ENCODE results near the gene WDFY1. TPM values are rescaled to one million over a fixed set of nuclear protein-coding genes. Genes with fewer than 3 reads are reported as not detected.

Gene WDFY1
- polyA plus RNA-seq, 3 donors, result 31.7 to 59.8 (median 40.7) TPM

GRCh38 chr2:223922308-223922707 lies 22.8 kb downstream of the WDFY1 start:
- Histone ChIP-seq H4K20me1 (ENCODE audit: insufficient read depth, low read length) (peaks cover 86% of the 10 kb centered on the region), H3K9ac (ENCODE audit: insufficient read depth, low read length, poor library complexity, severe bottlenecking) (no peak overlapping the region), H3K36me3 (replicated peaks in 1 of 2; ENCODE audit: control insufficient read depth in 1 of 2, insufficient read depth in 2 of 2, low read length in 2 of 2) (no peaks in the 10 kb centered on the region), H2AFZ (ENCODE audit: insufficient read depth, low read depth, low read length, poor library complexity, severe bottlenecking) (no peak overlapping the region), H3K79me2 (ENCODE audit: insufficient read depth, low read length) (peaks cover 97% of the 10 kb centered on the region), H3K4me1 (ENCODE audit: control insufficient read depth in 1 of 2, insufficient read depth in 2 of 2, low read length in 2 of 2) (peaks cover 44 to 55% of the 10 kb centered on the region in 2 donors), H3K27ac (ENCODE audit: low read depth in 1 of 2, low read length in 2 of 2) (peak overlapping the region in 1 of 2 donors; percentile 80), H3K4me2 (replicated peaks; ENCODE audit: extremely low read depth, low read length, poor library complexity, severe bottlenecking) (no peak overlapping the region), H3K4me3 (replicated peaks in 1 of 3; ENCODE audit: low read depth in 2 of 3, low read length in 3 of 3) (no peak overlapping the region), H3K27me3 (ENCODE audit: control insufficient read depth in 2 of 2, insufficient read depth in 2 of 2, low read length in 2 of 2) (no peaks in the 10 kb centered on the region), H3K9me3 (replicated peaks in 1 of 2; ENCODE audit: control insufficient read depth in 1 of 2, insufficient read depth in 1 of 2, low read length in 2 of 2) (peaks cover 0 to 5% of the 10 kb centered on the region in 2 donors)
- TF ChIP-seq CTCF (IDR thresholded peaks at IDR 0.05), result no peak
- peak overlapping the region in 4 of 7 donors; percentile 38 to 60 (median 56) for H3K27ac Mint-ChIP-seq
- H3K36me3 Mint-ChIP-seq, result peaks cover 10 to 20% of the 10 kb centered on the region in 2 donors
- peaks cover 0 to 2% (median 1%) of the 10 kb centered on the region in 3 donors for H3K27me3 Mint-ChIP-seq (ENCODE audit: low read depth in 3 of 3)
- H3K4me1 Mint-ChIP-seq, result peaks cover 72% of the 10 kb centered on the region
- intact Hi-C loops (cut with micrococcal nuclease), result no loop called here
- peaks cover 0 to 5% (median 2%) of the 10 kb centered on the region in 7 donors for H3K9me3 Mint-ChIP-seq
- no peak for DNase-seq
- H3K4me3 Mint-ChIP-seq, result no peak overlapping the region
- WGBS (ENCODE audit: insufficient coverage), result 90% methylated on average over 2 of the region's 3 CpGs

DNA sequence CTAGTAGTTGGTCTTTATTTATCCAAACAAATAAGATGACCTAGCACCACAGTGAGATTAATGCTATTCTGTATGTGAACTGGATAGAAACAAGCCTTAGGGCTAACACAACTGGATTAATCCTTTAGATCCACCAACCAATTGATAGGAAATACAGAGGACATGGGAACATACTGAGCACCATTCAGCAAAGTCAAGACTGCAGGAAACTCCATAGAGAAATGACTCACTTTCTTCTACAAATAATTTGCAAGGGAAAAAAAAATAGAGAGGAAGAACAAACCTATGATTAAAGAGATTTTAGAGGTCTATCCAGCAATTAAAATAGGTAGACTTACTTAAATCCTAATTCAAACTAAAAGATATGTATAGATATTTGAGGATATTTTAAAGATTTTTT lies 23.9 kb downstream of the WDFY1 start:
- H2AFZ ChIP-seq (ENCODE audit: insufficient read depth, low read depth, low read length, poor library complexity, severe bottlenecking), result no peak overlapping the region
- no peaks in the 10 kb centered on the region for H3K27me3 ChIP-seq (ENCODE audit: control insufficient read depth in 2 of 2, insufficient read depth in 2 of 2, low read length in 2 of 2)
- no peak overlapping the region for H3K9ac ChIP-seq (ENCODE audit: insufficient read depth, low read length, poor library complexity, severe bottlenecking)
- peak overlapping the region in 1 of 2 donors; percentile 80 for H3K27ac ChIP-seq (ENCODE audit: low read depth in 1 of 2, low read length in 2 of 2)
- Mint-ChIP-seq H3K9me3 (peaks cover 0 to 2% (median 0%) of the 10 kb centered on the region in 7 donors), H3K4me3 (no peak overlapping the region), H3K4me1 (peaks cover 82% of the 10 kb centered on the region), H3K27ac (peak overlapping the region in 3 of 7 donors; percentile 3 to 96 (median 33)), H3K27me3 (ENCODE audit: low read depth in 3 of 3) (peaks cover 0 to 2% (median 1%) of the 10 kb centered on the region in 3 donors), H3K36me3 (peaks cover 18 to 26% of the 10 kb centered on the region in 2 donors)
- H4K20me1 ChIP-seq (ENCODE audit: insufficient read depth, low read length), result peaks cover 79% of the 10 kb centered on the region
- no peak overlapping the region for H3K4me3 ChIP-seq (replicated peaks in 1 of 3; ENCODE audit: low read depth in 2 of 3, low read length in 3 of 3)
- intact Hi-C loops (cut with micrococcal nuclease), result no loop called here
- peaks cover 0 to 3% of the 10 kb centered on the region in 2 donors for H3K36me3 ChIP-seq (replicated peaks in 1 of 2; ENCODE audit: control insufficient read depth in 1 of 2, insufficient read depth in 2 of 2, low read length in 2 of 2)
- no peak overlapping the region for H3K4me2 ChIP-seq (replicated peaks; ENCODE audit: extremely low read depth, low read length, poor library complexity, severe bottlenecking)
- TF ChIP-seq CTCF (IDR thresholded peaks at IDR 0.05), result no peak
- H3K4me1 ChIP-seq (ENCODE audit: control insufficient read depth in 1 of 2, insufficient read depth in 2 of 2, low read length in 2 of 2), result peaks cover 55 to 66% of the 10 kb centered on the region in 2 donors
- peaks cover 95% of the 10 kb centered on the region for H3K79me2 ChIP-seq (ENCODE audit: insufficient read depth, low read length)
- H3K9me3 ChIP-seq (replicated peaks in 1 of 2; ENCODE audit: control insufficient read depth in 1 of 2, insufficient read depth in 1 of 2, low read length in 2 of 2), result no peaks in the 10 kb centered on the region
- DNase-seq, result no peak
